Dendritic cell treated with granulocyte-macrophage colony-stimulating factor and Interleukin-4, amounts not matched to agents 40 ng/mL and 50 ng/mL, for 4 days (primary cell): ENCODE results near the gene NUDCD3.

ENCODE experiments used
- H3K27ac Mint-ChIP-seq: one replicate; pipeline ENCODE4 v1.8.0; 2022; ENCODE audit warnings: mild to moderate bottlenecking, mixed read lengths
- H3K27me3 Mint-ChIP-seq: one replicate; pipeline ENCODE4 v1.8.0; 2022; ENCODE audit warnings: mild to moderate bottlenecking, mixed read lengths
- H3K36me3 Mint-ChIP-seq: one replicate; pipeline ENCODE4 v1.8.0; 2022; ENCODE audit warnings: low read depth, mixed read lengths
- H3K4me1 Mint-ChIP-seq: one replicate; pipeline ENCODE4 v1.8.0; 2022; ENCODE audit warnings: low read depth, mixed read lengths
- H3K4me3 Mint-ChIP-seq: one replicate; pipeline ENCODE4 v1.8.0; 2022; ENCODE audit warnings: mild to moderate bottlenecking, moderate library complexity, mixed read lengths
- H3K9me3 Mint-ChIP-seq: one replicate; pipeline ENCODE4 v1.8.0; 2022; ENCODE audit warnings: mixed read lengths
- intact Hi-C: fragments of 100-400 bp; cut with micrococcal nuclease; formaldehyde crosslinking; loops from one replicate; pipeline ENCODE4 v1.15.0; 2022

NUDCD3 gene

GRCh38 chr7:44490351-44491200 lies at the start of gene NUDCD3:
TSS of gene NUDCD3 (minus strand) at chr7:44490658. CDS start at chr7:44490600, 58 bp downstream.
- Mint-ChIP-seq H3K27ac (peak within 1 kb of the TSS; percentile 90), H3K27me3 (peaks cover 4% of the 10 kb centered on the region), H3K4me3 (peak within 1 kb of the TSS; percentile 95), H3K9me3 (no peaks in the 10 kb centered on the region), H3K36me3 (peaks cover 23% of the 10 kb centered on the region), H3K4me1 (peaks cover 48% of the 10 kb centered on the region)
- intact Hi-C loops = loop anchor here (5.0 kb wide), 3 partner anchors 77 to 357 kb away; partner anchors contain the start of genes H2AZ2 and PPIA

DNA sequence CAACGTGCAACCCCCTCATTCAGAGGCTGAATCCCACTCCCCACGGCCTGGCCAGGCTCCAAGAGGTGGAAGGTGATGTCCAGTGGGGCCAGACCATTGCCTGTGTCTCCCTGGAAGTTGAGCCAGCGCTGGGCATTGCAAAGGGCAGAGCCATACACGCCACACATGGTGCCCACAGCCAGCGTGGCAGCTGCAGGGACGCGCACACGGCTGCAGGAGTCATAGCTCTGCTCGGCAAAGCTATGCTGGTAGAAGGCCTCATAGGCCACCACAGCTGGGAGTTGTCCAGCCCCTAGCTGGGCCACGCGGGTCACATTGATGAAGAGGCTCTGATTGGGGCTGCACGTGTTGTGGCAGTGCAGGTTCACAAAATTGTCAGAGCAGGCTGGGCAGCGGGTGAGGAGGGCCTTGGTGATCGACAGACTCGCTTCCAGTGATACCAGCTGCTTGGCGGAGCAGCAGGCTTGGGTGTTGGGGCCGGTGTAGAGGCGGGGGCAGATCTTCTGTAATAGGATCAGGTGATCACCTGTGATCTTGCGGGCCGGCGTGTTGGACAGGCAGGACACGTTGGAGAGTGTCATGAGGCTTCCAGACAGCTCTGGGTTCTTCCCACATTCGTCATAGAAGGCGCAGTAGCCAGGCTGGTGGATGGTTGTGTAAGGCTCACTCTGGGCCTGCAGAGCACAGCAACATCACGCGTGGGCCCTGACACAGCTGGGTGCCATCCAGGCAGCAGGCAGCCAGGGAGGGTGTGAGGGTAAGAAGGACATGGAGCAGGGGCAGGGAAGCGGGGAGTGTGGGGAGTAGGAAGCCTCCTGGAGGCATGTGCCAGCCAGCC lies 49.4 kb upstream of the NUDCD3 start:
- H3K36me3 Mint-ChIP-seq = no peaks in the 10 kb centered on the region
- peaks cover 6% of the 10 kb centered on the region for H3K4me1 Mint-ChIP-seq
- no peaks in the 10 kb centered on the region for H3K9me3 Mint-ChIP-seq
- intact Hi-C loops = no loop called here
- H3K27me3 Mint-ChIP-seq = no peaks in the 10 kb centered on the region
- no peak overlapping the region for H3K27ac Mint-ChIP-seq
- no peak overlapping the region for H3K4me3 Mint-ChIP-seq

GRCh38 chr7:44538798-44539668 lies 48.6 kb upstream of the NUDCD3 start:
- no peaks in the 10 kb centered on the region for H3K9me3 Mint-ChIP-seq
- no peak overlapping the region for H3K27ac Mint-ChIP-seq
- H3K4me3 Mint-ChIP-seq = no peak overlapping the region
- intact Hi-C loops = no loop called here
- no peaks in the 10 kb centered on the region for H3K36me3 Mint-ChIP-seq
- no peaks in the 10 kb centered on the region for H3K27me3 Mint-ChIP-seq
- H3K4me1 Mint-ChIP-seq = peaks cover 6% of the 10 kb centered on the region

DNA sequence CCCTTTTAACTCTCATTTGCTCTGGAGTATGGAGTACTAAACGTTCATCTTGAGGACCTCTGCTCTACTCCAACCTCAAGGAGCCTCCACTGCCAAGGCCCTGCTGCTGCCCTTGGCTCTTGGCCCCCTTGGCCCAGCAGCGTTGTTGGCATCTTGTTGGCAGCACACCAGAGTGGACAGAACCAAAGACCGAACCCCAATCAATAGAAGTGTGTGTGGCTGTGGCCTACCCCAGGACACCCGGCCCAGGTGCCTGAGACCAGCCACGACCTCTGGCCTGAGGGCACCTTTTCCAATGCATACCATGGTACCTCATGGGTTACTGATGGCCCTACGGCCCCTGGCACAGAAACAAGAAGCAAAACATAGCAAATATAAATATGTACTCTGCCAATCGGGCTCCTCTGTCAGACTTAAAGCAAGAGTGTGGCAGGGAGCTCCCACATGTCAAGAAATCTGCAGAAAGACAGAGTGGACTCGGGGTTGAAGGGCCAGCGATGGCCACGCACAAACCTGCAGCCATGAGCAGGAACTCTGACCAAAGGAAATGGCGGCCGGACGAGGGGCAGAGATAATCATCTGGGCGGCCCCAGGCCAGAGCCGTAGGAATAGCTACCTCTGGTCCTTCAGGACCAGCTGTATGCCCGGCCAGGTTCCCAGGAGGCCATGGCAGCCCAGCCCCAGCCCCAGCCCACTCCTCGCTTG lies 47.8 kb upstream of the NUDCD3 start:
- no peaks in the 10 kb centered on the region for H3K27me3 Mint-ChIP-seq
- H3K36me3 Mint-ChIP-seq = no peaks in the 10 kb centered on the region
- no peak overlapping the region for H3K27ac Mint-ChIP-seq
- H3K4me1 Mint-ChIP-seq = peaks cover 5% of the 10 kb centered on the region
- intact Hi-C loops = no loop called here
- no peaks in the 10 kb centered on the region for H3K9me3 Mint-ChIP-seq
- H3K4me3 Mint-ChIP-seq = no peak overlapping the region

DNA sequence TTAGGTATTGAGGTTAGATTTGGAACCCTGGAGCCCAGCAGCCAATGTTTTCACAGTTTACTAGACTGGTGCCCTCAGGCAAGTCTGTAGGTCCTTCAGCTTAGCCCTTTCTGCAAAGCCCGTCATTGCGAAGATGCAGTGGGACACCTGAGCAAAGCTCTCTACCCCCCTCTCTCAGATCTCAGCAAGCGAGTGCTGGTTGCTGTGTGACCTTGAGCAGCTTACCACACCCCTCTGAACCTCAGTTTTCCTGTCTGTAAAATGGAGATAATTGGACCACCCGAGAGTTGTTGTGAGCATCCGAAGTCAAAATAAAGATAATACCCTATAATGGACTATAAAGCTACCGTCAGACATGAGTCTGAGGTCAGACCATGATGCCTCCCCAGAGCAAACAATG lies 47.0 kb upstream of the NUDCD3 start:
- Mint-ChIP-seq H3K4me3 (no peak overlapping the region), H3K36me3 (no peaks in the 10 kb centered on the region), H3K27ac (no peak overlapping the region), H3K9me3 (no peaks in the 10 kb centered on the region), H3K27me3 (no peaks in the 10 kb centered on the region), H3K4me1 (no peaks in the 10 kb centered on the region)
- intact Hi-C loops = no loop called here

GRCh38 chr7:44536090-44536489 lies 45.6 kb upstream of the NUDCD3 start:
- Mint-ChIP-seq H3K4me3 (no peak overlapping the region), H3K27ac (no peak overlapping the region), H3K27me3 (no peaks in the 10 kb centered on the region)

DNA sequence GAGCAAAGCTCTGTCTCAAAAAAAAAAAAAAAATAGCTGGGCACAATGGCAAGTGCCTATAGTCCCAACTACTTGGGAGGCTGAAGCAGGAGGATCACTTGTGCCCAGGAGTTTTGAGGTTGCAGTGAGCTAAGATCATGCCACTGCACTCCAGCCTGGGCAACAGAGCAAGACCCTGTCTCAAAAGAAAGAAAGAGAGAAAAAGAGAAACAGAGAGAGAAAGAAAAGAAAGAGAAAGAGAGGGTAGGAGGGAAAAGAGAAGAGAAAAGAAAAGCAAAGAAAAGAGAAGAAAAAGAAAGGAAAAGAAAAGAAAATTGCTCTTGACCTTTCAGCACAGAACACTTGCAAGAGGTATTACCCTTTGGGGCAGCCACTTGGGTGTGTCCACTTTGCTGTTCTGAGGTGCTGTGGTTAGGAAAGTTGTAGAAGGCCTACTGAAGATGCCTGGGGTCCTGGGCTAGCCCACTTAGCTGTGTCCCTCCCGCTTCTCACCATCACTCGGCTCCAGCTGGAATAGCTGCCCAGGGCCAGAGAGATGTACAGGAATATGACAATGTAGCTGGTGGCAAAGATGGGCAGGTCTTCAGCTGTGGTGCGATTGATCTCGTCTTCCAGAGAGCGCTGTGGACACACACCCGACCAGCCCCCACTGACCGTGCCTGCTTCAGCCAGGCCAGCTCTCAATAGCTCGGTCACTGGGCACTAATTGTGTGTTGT lies 45.0 kb upstream of the NUDCD3 start:
- H3K4me1 Mint-ChIP-seq = no peaks in the 10 kb centered on the region
- intact Hi-C loops = no loop called here
- H3K9me3 Mint-ChIP-seq = no peaks in the 10 kb centered on the region
- no peaks in the 10 kb centered on the region for H3K36me3 Mint-ChIP-seq
- no peak overlapping the region for H3K27ac Mint-ChIP-seq
- no peak overlapping the region for H3K4me3 Mint-ChIP-seq
- H3K27me3 Mint-ChIP-seq = no peaks in the 10 kb centered on the region

More at GRCh38 chr7:44536090-44536489, 45.6 kb upstream of the NUDCD3 start:
- H3K36me3 Mint-ChIP-seq = no peaks in the 10 kb centered on the region
- H3K9me3 Mint-ChIP-seq = no peaks in the 10 kb centered on the region
- intact Hi-C loops = no loop called here
- H3K4me1 Mint-ChIP-seq = no peaks in the 10 kb centered on the region

DNA sequence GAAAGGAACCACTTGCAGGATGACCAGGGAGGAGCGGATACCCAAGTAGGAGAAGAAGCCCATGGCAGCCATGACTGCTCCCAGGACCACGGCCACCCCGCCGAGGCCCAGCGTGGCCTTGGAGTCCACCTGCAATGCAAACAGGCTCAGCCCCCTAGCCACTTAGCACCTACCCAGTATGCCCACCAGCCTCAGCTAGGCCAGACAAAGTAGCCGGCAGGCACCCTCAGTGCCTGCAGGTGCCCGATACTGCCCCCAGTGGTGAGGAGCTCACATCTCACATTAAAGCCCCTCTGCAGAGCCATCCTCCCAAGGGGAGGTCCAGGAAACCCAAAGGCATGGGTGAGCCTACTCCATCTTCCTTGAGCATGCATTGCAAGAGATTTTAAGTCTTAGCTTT lies 44.0 kb upstream of the NUDCD3 start:
- no peaks in the 10 kb centered on the region for H3K36me3 Mint-ChIP-seq
- no peaks in the 10 kb centered on the region for H3K9me3 Mint-ChIP-seq
- no peak overlapping the region for H3K4me3 Mint-ChIP-seq
- H3K4me1 Mint-ChIP-seq = no peaks in the 10 kb centered on the region
- H3K27ac Mint-ChIP-seq = no peak overlapping the region
- intact Hi-C loops = no loop called here
- no peaks in the 10 kb centered on the region for H3K27me3 Mint-ChIP-seq

GRCh38 chr7:44534087-44534486 lies 43.6 kb upstream of the NUDCD3 start:
- intact Hi-C loops = no loop called here
- H3K4me3 Mint-ChIP-seq = no peak overlapping the region
- no peak overlapping the region for H3K27ac Mint-ChIP-seq
- no peaks in the 10 kb centered on the region for H3K36me3 Mint-ChIP-seq
- no peaks in the 10 kb centered on the region for H3K9me3 Mint-ChIP-seq
- no peaks in the 10 kb centered on the region for H3K27me3 Mint-ChIP-seq
- no peaks in the 10 kb centered on the region for H3K4me1 Mint-ChIP-seq

- Mint-ChIP-seq H3K36me3 (no peaks in the 10 kb centered on the region), H3K9me3 (no peaks in the 10 kb centered on the region), H3K27ac (no peak overlapping the region), H3K27me3 (no peaks in the 10 kb centered on the region), H3K4me3 (no peak overlapping the region), H3K4me1 (no peaks in the 10 kb centered on the region)
- intact Hi-C loops = no loop called here
Observed at GRCh38 chr7:44533301-44534055, 43.0 kb upstream of the NUDCD3 start.

DNA sequence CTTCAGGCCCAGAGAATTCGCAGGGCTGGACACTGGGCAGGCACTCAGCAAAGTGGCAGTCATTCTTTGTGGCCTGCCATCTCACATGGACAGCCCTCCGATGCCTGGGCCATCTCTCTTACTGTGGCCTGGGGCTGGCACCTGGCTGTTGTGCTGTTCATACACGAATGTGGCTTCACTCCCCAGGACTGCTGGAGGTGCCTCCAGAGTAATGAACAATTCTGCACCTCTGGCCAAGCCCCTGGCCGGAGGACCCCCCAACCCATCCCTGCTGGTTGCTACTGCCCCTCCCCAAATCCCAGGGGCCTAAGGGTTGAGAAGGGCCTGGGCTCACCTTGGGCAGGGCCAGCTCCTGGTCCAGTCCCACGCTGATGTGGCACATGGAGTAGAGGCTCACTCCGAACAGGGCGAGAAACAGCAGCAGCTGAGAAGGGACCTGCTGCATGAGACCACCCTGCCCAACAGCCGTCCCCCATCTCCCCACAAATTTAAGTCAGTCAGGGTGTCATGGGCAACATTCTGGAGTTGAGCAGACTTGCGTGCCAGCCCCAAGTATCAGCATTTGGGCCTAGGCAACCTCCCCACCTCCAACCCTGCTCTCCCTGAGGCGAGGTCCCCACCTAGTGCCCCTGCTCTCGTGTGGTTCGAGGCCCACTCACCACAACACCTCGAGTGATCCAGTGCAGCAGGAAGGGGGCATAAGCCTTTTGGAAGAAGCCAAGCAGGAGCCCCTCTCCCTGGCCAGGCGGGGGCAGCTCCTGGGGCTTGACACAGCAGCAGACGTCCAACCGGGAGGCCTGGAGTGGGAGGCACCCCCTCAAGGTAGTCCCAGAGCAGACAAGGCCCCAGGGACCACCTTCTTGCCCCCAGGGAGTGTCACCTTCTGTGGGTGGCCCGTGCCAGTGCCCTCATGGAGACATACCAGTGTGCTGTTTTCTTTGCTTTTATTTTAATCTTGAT lies 41.2 kb upstream of the NUDCD3 start:
- Mint-ChIP-seq H3K4me3 (no peak overlapping the region), H3K27ac (no peak overlapping the region), H3K4me1 (no peaks in the 10 kb centered on the region), H3K36me3 (no peaks in the 10 kb centered on the region), H3K9me3 (no peaks in the 10 kb centered on the region), H3K27me3 (no peaks in the 10 kb centered on the region)
- intact Hi-C loops = no loop called here
